Right lobe of liver (tissue), 6 donors: Measurements from ENCODE around the gene GDNF. TPM values are rescaled to one million over a fixed set of nuclear protein-coding genes. Genes with fewer than 3 reads are reported as not detected.

ENCODE experiments used
- ATAC-seq, 4 donors: fragments of 200-7000 bp; cut with Tn5 transposase; one replicate each; pipeline ENCODE4 v1.9.1; 2020; ENCODE audit warnings: mild to moderate bottlenecking in 4 of 4, moderate library complexity in 4 of 4
- DNase-seq, 3 donors: peaks; one replicate each; pipeline ENCODE4 v3.0.0-alpha.2; 2020
- H3K27ac ChIP-seq, 3 donors: fragments of 200-600 bp; one replicate each; pipeline ENCODE4 v1.8.0; 2022
- H3K27me3 ChIP-seq, 2 donors: fragments of 200-600 bp; one replicate each; pipeline ENCODE4 v1.8.0; 2022
- H3K36me3 ChIP-seq, 4 donors: fragments of 200-600 bp; sonication (generic) in 1 of 4; one replicate each; pipeline versions ENCODE4 v1.5.1 to v1.8.0; 2017 to 2022; ENCODE audit warnings: control low read depth in 1 of 4
- H3K4me1 ChIP-seq, 4 donors: fragments of 200-600 bp; sonication (generic) in 1 of 4; one replicate each; pipeline versions ENCODE4 v1.5.1 to v1.8.0; 2017 to 2022; ENCODE audit warnings: control low read depth in 1 of 4
- H3K4me3 ChIP-seq, 3 donors: fragments of 200-600 bp; one replicate each; pipeline ENCODE4 v1.8.0; 2022
- H3K9me3 ChIP-seq, 4 donors: fragments of 200-600 bp; sonication (generic) in 1 of 4; one replicate each; pipeline versions ENCODE4 v1.5.1 to v1.8.0; 2017 to 2022; ENCODE audit warnings: control low read depth in 1 of 4
- CTCF ChIP-seq, 4 donors: fragments of 200-600 bp in 3 of 4; fragments of 450-650 bp in 1 of 4; IDR thresholded peaks; one replicate each; pipeline versions ENCODE4 v1.5.1 to v1.8.0; 2016 to 2022; ENCODE audit warnings: antibody characterized with exemption in 4 of 4, mild to moderate bottlenecking in 2 of 4
- POLR2A ChIP-seq: fragments of 450-650 bp; IDR thresholded peaks from one replicate; pipeline ENCODE4 v1.6.1; 2017; ENCODE audit warnings: antibody characterized with exemption, mild to moderate bottlenecking
- WGBS: methylation state at CpG from one replicate; pipeline ENCODE4 v1.1.6; 2018; ENCODE audit warnings: low coverage, low lambda C conversion rate; ENCODE audit not compliant: insufficient coverage; ENCODE audit errors: missing lambda C conversion rate; 5-methylcytosine and 5-hydroxymethylcytosine counted together
- intact Hi-C, 2 donors: fragments of 100-400 bp; cut with DNase I; formaldehyde crosslinking; loops; one replicate each; pipeline versions ENCODE4 v1.11.2 to v1.14.1; 2022
- long read RNA-seq: library from polyadenylated mRNA; unstranded; transcript quantifications from one replicate; pipeline ENCODE4 v2.0.0, GENCODE V29; 2019
- total RNA-seq, 6 experiments: library from RNA; depleted of rRNA in 2 of 6; stranded (reverse); fragments of >200 nt in 2 of 6; fragmentation: NEBNext Ultra II Directional in 3 of 6; extraction: Animal tissue kit (Norgen Biotek cat#: 25700) in 3 of 6; gene quantifications; one replicate each; pipeline versions ENCODE4 v1.1.0 to v1.2.4, GENCODE V29; 2016 to 2023
- donor health status: DM: no; HTN: yes; CAD: no.
- donor health status: DM: no; HTN: no; CAD: no.
- donor health status: DM: no; HTN: no; CAD: no.
- donor health status: DM: no; HTN: yes; CAD: no.
- donor health status: DM: no; HTN: yes; CAD: no.

Gene GDNF
- total RNA-seq = under 1 TPM; 0.15 to 0.47 (median 0.26) TPM
- long read RNA-seq = 0 reads

GRCh38 chr5:37839407-37840052 is at the start of gene GDNF:
GDNF (minus strand) TSS chr5:37840041; CDS start chr5:37834796, 5,245 bp downstream.
- Histone ChIP-seq H3K27me3 (peaks cover 0 to 12% of the 10 kb centered on the region in 2 donors), H3K4me1 (peaks cover 0 to 41% (median 5%) of the 10 kb centered on the region in 4 donors), H3K9me3 (no peaks in the 10 kb centered on the region), H3K4me3 (peak within 1 kb of the TSS; percentile 34 to 57 (median 46)), H3K36me3 (no peaks in the 10 kb centered on the region), H3K27ac (no peak within 1 kb of the TSS)
- intact Hi-C loops = loop anchor here in 1 of 2 donors (5.0 kb wide), 1 partner anchor 353 kb away; no protein-coding TSS in a partner anchor
- no peak for TF ChIP-seq POLR2A
- TF ChIP-seq CTCF (IDR thresholded peaks at IDR 0.05) = no peak
- ATAC-seq (peak; percentile 34 to 59 (median 52)), DNase-seq (peak in 1 of 3 donors; percentile 51)
- 8% methylated on average over 18 of the region's 66 CpGs for WGBS

- Histone ChIP-seq H3K27me3 (no peaks in the 10 kb centered on the region), H3K27ac (no peak overlapping the region), H3K36me3 (no peaks in the 10 kb centered on the region), H3K9me3 (no peaks in the 10 kb centered on the region), H3K4me1 (peaks cover 0 to 42% (median 12%) of the 10 kb centered on the region in 4 donors), H3K4me3 (no peak overlapping the region)
- WGBS = 94% methylated on average over 5 of the region's 6 CpGs
- ATAC-seq = no peak
- TF ChIP-seq CTCF (IDR thresholded peaks at IDR 0.05) = no peak
- no peak for TF ChIP-seq POLR2A
- intact Hi-C loops = no loop called here
- DNase-seq = no peak
Observed at GRCh38 chr5:37888476-37888875, 48.6 kb upstream of the GDNF start.

GRCh38 chr5:37886242-37886905 is 46.5 kb upstream of the GDNF start:
- H3K36me3 ChIP-seq = no peaks in the 10 kb centered on the region
- no peak for ATAC-seq
- no peaks in the 10 kb centered on the region for H3K9me3 ChIP-seq
- no peak overlapping the region for H3K27ac ChIP-seq
- H3K4me3 ChIP-seq = no peak overlapping the region
- H3K4me1 ChIP-seq = peaks cover 0 to 38% (median 7%) of the 10 kb centered on the region in 4 donors
- intact Hi-C loops = no loop called here
- H3K27me3 ChIP-seq = no peaks in the 10 kb centered on the region
- no peak for DNase-seq
- WGBS = 80% methylated on average over 8 of the region's 9 CpGs
- TF ChIP-seq POLR2A (no peak), CTCF (IDR thresholded peaks at IDR 0.05) (no peak)

- no peak for DNase-seq
- no peaks in the 10 kb centered on the region for H3K9me3 ChIP-seq
- peak overlapping the region in 1 of 3 donors; percentile 45 for H3K27ac ChIP-seq
Observed at GRCh38 chr5:37882636-37883035, 42.8 kb upstream of the GDNF start.

More at GRCh38 chr5:37882636-37883035, 42.8 kb upstream of the GDNF start:
- intact Hi-C loops = no loop called here
- Histone ChIP-seq H3K4me1 (peaks cover 0 to 15% (median 1%) of the 10 kb centered on the region in 4 donors), H3K36me3 (no peaks in the 10 kb centered on the region), H3K27me3 (no peaks in the 10 kb centered on the region), H3K4me3 (no peak overlapping the region)
- no peak for TF ChIP-seq CTCF (IDR thresholded peaks at IDR 0.05)
- TF ChIP-seq POLR2A = no peak
- 12% methylated on average over 3 of the region's 3 CpGs for WGBS
- ATAC-seq = peak; percentile 82 to 92 (median 88)
